ENCODE data around the gene TRABD2B.

The TRABD2B gene

GRCh38 chr1:47781171-47781959 is 215.8 kb downstream of the TRABD2B start:
- DNase-seq (ENCODE audit: low spot score in 2 of 2), result no peak
- Histone ChIP-seq H3K4me1 (no peaks in the 10 kb centered on the region), H3K9me3 (no peaks in the 10 kb centered on the region), H3K36me3 (replicated peaks) (no peaks in the 10 kb centered on the region), H3K27me3 (ENCODE audit: low read depth) (no peaks in the 10 kb centered on the region), H3K4me3 (no peak overlapping the region)
- in situ Hi-C loops (cut with MboI; ENCODE audit: low sequenced_read_pairs), result no loop called here

GRCh38 chr1:47780469-47780995 is 216.7 kb downstream of the TRABD2B start:
- no peaks in the 10 kb centered on the region for H3K36me3 ChIP-seq (replicated peaks)
- H3K4me3 ChIP-seq, result no peak overlapping the region
- DNase-seq (ENCODE audit: low spot score in 2 of 2), result no peak
- H3K4me1 ChIP-seq, result no peaks in the 10 kb centered on the region
- in situ Hi-C loops (cut with MboI; ENCODE audit: low sequenced_read_pairs), result no loop called here
- H3K27me3 ChIP-seq (ENCODE audit: low read depth), result no peaks in the 10 kb centered on the region
- no peaks in the 10 kb centered on the region for H3K9me3 ChIP-seq

DNA sequence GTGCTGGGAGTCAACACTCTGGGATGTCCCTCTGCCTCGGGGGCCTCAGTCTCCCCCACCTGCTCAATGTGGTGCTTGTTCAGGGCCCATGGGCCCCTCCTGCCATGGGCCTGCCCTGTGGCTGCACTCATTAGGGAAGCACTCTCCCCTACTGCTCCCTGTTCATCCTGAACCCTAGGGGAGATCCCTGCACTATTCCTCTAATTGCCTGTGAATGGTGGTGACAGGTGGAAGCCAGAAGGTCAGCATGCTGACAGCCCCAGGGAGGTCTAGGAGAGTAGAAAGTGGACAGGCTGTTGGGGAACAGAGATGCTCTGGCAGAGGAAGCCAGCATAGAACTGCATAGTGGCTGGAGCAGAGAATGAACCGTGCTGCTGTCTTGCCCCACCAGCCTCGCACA is 217.6 kb downstream of the TRABD2B start:
- H3K4me3 ChIP-seq, result no peak overlapping the region
- in situ Hi-C loops (cut with MboI; ENCODE audit: low sequenced_read_pairs), result no loop called here
- no peaks in the 10 kb centered on the region for H3K27me3 ChIP-seq (ENCODE audit: low read depth)
- H3K4me1 ChIP-seq, result no peaks in the 10 kb centered on the region
- no peaks in the 10 kb centered on the region for H3K36me3 ChIP-seq (replicated peaks)
- no peak for DNase-seq (ENCODE audit: low spot score in 2 of 2)
- H3K9me3 ChIP-seq, result no peaks in the 10 kb centered on the region

GRCh38 chr1:47778280-47778679 is 218.9 kb downstream of the TRABD2B start:
- Histone ChIP-seq H3K36me3 (replicated peaks) (no peaks in the 10 kb centered on the region), H3K9me3 (no peaks in the 10 kb centered on the region)
- in situ Hi-C loops (cut with MboI; ENCODE audit: low sequenced_read_pairs), result no loop called here

GRCh38 chr1:47777322-47777721 is 219.9 kb downstream of the TRABD2B start:
- Histone ChIP-seq H3K4me1 (no peaks in the 10 kb centered on the region), H3K36me3 (replicated peaks) (no peaks in the 10 kb centered on the region), H3K9me3 (no peaks in the 10 kb centered on the region), H3K27me3 (ENCODE audit: low read depth) (no peaks in the 10 kb centered on the region), H3K4me3 (no peak overlapping the region)
- no peak for DNase-seq (ENCODE audit: low spot score in 2 of 2)
- in situ Hi-C loops (cut with MboI; ENCODE audit: low sequenced_read_pairs), result no loop called here

More at GRCh38 chr1:47778280-47778679, 218.9 kb downstream of the TRABD2B start:
- H3K27me3 ChIP-seq (ENCODE audit: low read depth), result no peaks in the 10 kb centered on the region
- H3K4me1 ChIP-seq, result no peaks in the 10 kb centered on the region
- no peak overlapping the region for H3K4me3 ChIP-seq
- DNase-seq (ENCODE audit: low spot score in 2 of 2), result no peak

- no peaks in the 10 kb centered on the region for H3K27me3 ChIP-seq (ENCODE audit: low read depth)
- H3K9me3 ChIP-seq, result no peaks in the 10 kb centered on the region
- H3K36me3 ChIP-seq (replicated peaks), result no peaks in the 10 kb centered on the region
- in situ Hi-C loops (cut with MboI; ENCODE audit: low sequenced_read_pairs), result no loop called here
- DNase-seq (ENCODE audit: low spot score in 2 of 2), result no peak
- no peak overlapping the region for H3K4me3 ChIP-seq
- H3K4me1 ChIP-seq, result no peaks in the 10 kb centered on the region
Measured at GRCh38 chr1:47776667-47777131, 220.5 kb downstream of the TRABD2B start.

DNA sequence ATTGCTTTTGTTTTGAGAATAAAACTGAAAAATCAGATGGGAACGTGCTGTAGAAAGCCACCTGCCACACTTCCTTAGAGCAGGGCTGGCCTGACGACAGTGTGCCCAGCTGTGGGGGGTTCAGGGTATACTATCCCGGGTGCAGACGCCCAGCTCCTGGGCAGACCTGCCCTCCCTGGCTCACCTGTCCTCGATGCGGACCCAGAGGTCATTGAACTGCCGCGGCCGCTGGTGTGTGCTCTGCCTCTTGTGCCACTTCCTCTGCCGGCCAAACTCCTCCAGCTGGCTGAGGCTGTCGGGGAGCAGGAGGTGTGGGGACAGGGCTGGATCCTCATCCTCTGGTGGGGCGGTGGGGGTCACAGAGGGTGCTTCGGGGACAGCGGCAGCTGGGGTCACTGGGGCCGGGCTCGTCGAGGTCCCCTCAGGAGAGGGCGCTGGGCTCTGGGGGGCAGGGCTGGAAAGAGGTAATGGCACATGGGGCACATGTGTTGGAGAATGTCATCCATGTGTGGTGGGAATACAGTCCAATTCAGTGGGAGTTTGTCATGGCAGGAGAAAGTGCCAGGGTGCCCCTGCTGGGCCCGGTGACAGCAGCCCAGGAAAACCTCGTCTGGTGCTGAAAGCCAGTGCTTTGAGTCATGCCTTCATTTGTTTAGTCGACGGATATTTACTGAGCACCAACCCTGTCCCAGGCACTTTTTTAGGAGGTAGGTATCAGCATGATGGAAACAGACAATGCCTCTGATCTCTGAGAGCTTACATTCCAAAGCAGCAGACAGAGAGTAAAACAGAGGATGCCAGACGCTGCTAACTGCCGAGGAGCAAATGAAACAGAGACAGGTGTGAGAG is 222.0 kb downstream of the TRABD2B start:
- no peak for DNase-seq (ENCODE audit: low spot score in 2 of 2)
- no peaks in the 10 kb centered on the region for H3K4me1 ChIP-seq
- no peaks in the 10 kb centered on the region for H3K36me3 ChIP-seq (replicated peaks)
- H3K9me3 ChIP-seq, result no peaks in the 10 kb centered on the region
- in situ Hi-C loops (cut with MboI; ENCODE audit: low sequenced_read_pairs), result no loop called here
- no peak overlapping the region for H3K4me3 ChIP-seq
- H3K27me3 ChIP-seq (ENCODE audit: low read depth), result no peaks in the 10 kb centered on the region

DNA sequence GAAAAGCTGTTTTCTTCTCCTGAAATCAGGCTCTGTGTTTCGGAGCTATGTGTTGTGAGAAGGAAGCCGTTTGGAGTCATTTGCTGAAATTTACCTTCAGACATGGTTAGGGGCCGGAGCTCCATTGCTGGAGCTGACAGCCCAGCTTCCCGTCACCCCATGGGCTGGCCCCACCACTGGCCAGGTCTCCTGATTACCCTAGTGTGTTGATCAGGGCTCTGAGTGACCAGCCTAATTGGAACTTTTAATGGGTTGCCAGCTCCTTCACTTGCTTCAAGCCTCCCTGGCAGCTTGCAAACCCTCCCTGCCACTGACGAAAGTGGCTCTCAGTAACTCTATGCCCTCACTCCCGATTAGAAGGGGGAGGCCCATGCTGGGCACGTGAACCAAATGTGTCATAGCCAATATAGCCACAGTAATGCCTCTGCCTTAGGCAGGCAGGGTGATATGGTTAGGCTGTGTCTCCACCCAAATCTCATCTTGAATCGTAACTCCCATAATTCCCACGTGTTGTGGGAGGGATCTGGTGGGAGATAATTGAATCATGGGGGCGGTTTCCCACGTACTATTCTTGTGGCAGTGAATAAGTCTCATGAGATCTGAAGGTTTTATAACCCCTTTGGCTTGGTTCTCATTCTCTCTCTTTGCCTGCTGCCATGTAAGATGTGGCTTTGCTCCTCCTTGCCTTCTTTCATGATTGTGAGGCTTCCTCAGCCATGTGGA is 224.1 kb downstream of the TRABD2B start:
- no peak overlapping the region for H3K4me3 ChIP-seq
- H3K27me3 ChIP-seq (ENCODE audit: low read depth), result no peaks in the 10 kb centered on the region
- no peaks in the 10 kb centered on the region for H3K9me3 ChIP-seq
- no peaks in the 10 kb centered on the region for H3K4me1 ChIP-seq
- H3K36me3 ChIP-seq (replicated peaks), result no peaks in the 10 kb centered on the region
- in situ Hi-C loops (cut with MboI; ENCODE audit: low sequenced_read_pairs), result no loop called here
- DNase-seq (ENCODE audit: low spot score in 2 of 2), result no peak

DNA sequence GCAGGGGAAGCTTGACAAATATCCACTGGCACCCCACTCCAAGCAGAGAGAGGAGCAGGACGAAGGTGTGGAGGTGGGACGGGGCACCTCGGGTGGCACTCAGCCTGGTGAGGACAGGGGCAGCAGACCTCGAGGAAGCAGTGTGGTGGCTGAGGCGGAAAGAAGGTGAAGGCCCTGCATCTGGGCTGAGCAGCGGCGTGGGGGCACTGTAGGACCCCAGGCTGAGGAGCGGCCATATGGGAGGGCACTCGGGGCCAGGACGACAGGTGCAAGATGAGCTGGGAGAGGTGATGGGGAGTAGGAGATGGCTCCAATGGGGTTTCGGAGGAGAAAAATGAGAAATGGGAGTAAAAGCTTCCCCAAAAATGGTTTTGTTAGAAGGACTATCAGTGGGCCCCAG is 224.9 kb downstream of the TRABD2B start:
- Histone ChIP-seq H3K27me3 (ENCODE audit: low read depth) (no peaks in the 10 kb centered on the region), H3K36me3 (replicated peaks) (no peaks in the 10 kb centered on the region), H3K4me1 (no peaks in the 10 kb centered on the region), H3K4me3 (no peak overlapping the region), H3K9me3 (no peaks in the 10 kb centered on the region)
- in situ Hi-C loops (cut with MboI; ENCODE audit: low sequenced_read_pairs), result no loop called here
- no peak for DNase-seq (ENCODE audit: low spot score in 2 of 2)

- no peaks in the 10 kb centered on the region for H3K9me3 ChIP-seq
- no peaks in the 10 kb centered on the region for H3K36me3 ChIP-seq (replicated peaks)
- no peaks in the 10 kb centered on the region for H3K4me1 ChIP-seq
- in situ Hi-C loops (cut with MboI; ENCODE audit: low sequenced_read_pairs), result no loop called here
- no peak for DNase-seq (ENCODE audit: low spot score in 2 of 2)
- H3K27me3 ChIP-seq (ENCODE audit: low read depth), result no peaks in the 10 kb centered on the region
- H3K4me3 ChIP-seq, result no peak overlapping the region
Measured at GRCh38 chr1:47771751-47772150, 225.4 kb downstream of the TRABD2B start.

- Histone ChIP-seq H3K9me3 (no peaks in the 10 kb centered on the region), H3K36me3 (replicated peaks) (no peaks in the 10 kb centered on the region), H3K4me1 (no peaks in the 10 kb centered on the region), H3K4me3 (no peak overlapping the region), H3K27me3 (ENCODE audit: low read depth) (no peaks in the 10 kb centered on the region)
- in situ Hi-C loops (cut with MboI; ENCODE audit: low sequenced_read_pairs), result no loop called here
- no peak for DNase-seq (ENCODE audit: low spot score in 2 of 2)
Measured at GRCh38 chr1:47769983-47770382, 227.2 kb downstream of the TRABD2B start.

- Histone ChIP-seq H3K4me3 (no peak overlapping the region), H3K4me1 (no peaks in the 10 kb centered on the region), H3K27me3 (ENCODE audit: low read depth) (no peaks in the 10 kb centered on the region), H3K36me3 (replicated peaks) (no peaks in the 10 kb centered on the region), H3K9me3 (no peaks in the 10 kb centered on the region)
- in situ Hi-C loops (cut with MboI; ENCODE audit: low sequenced_read_pairs), result no loop called here
- no peak for DNase-seq (ENCODE audit: low spot score in 2 of 2)
Measured at GRCh38 chr1:47769295-47769694, 227.9 kb downstream of the TRABD2B start.

GRCh38 chr1:47767741-47768100 is 229.5 kb downstream of the TRABD2B start:
- no peak for DNase-seq (ENCODE audit: low spot score in 2 of 2)
- Histone ChIP-seq H3K4me1 (no peaks in the 10 kb centered on the region), H3K36me3 (replicated peaks) (no peaks in the 10 kb centered on the region), H3K27me3 (ENCODE audit: low read depth) (no peaks in the 10 kb centered on the region), H3K9me3 (no peaks in the 10 kb centered on the region), H3K4me3 (no peak overlapping the region)
- in situ Hi-C loops (cut with MboI; ENCODE audit: low sequenced_read_pairs), result no loop called here

Measured in HAP-1 (cell line).